Measurements from ENCODE around the gene ARPC1B. TPM values are rescaled to one million over a fixed set of nuclear protein-coding genes. Genes with fewer than 3 reads are reported as not detected.

Gene ARPC1B
- total and polyA plus RNA-seq, 2 of the 8 experiments (the other 6 are each of a cell fraction or from before 2014, with no cell fraction given) = 64.5 to 115 TPM

DNA sequence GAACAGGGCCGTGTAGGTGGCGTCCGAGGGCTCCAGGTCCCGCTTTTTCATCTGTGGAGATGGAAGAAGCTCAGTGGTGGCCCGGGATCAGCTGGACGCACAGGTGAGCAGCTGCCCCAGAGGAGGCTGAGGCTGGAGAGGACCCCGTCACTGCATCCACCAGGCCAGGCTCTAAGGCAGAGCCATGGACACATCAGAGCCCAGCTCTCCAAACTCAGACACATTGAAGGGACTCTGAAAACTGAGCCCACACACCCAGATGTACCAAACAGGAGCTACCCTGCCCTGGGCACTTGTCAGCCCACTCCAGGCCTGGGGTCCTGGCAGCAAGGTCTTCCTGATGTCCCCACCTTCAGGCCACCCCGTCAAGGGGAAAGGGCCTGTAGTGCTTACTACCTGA is 55.2 kb downstream of the ARPC1B start:
- Histone ChIP-seq H3K4me3 (ENCODE audit: extremely low read depth in 1 of 4, insufficient read depth in 2 of 4, low read depth in 3 of 4, low read length in 4 of 4) (no peak overlapping the region), H4K20me1 (replicated peaks in 1 of 2; ENCODE audit: control insufficient read depth in 1 of 2, insufficient read depth in 2 of 2, low read length in 2 of 2) (peaks cover 0 to 7% of the 10 kb centered on the region in 2 experiments), H3K18ac (ENCODE audit: extremely low read depth, low read length) (no peak overlapping the region), H3K9me3 (ENCODE audit: insufficient read depth in 2 of 2, low read depth in 1 of 2, low read length in 1 of 2) (no peaks in the 10 kb centered on the region; a peak in 1 of 4 replicates), H3K23ac (ENCODE audit: insufficient read length) (no peak overlapping the region), H3K4ac (replicated peaks; ENCODE audit: insufficient read length, low read depth, low read length) (no peak overlapping the region), H3K79me2 (ENCODE audit: control insufficient read depth in 1 of 2, insufficient read depth in 2 of 2, low read length in 2 of 2) (no peaks in the 10 kb centered on the region), H3K27ac (ENCODE audit: low read depth, low read length) (no peak overlapping the region), H2BK15ac (ENCODE audit: low read length) (no peak overlapping the region), H2BK12ac (ENCODE audit: low read depth, low read length) (no peak overlapping the region), H3K23me2 (ENCODE audit: low read depth, low read length) (no peaks in the 10 kb centered on the region), H3K79me1 (ENCODE audit: low read depth, low read length) (no peaks in the 10 kb centered on the region; the same call in 1 of the 2 replicates), H4K8ac (ENCODE audit: extremely low read depth, insufficient read depth, low read length) (0 out of 2 replicates have a peak overlapping the region, but pooled peaks have one; percentile 46), H3K56ac (replicated peaks; ENCODE audit: insufficient read length, low read depth, low read length) (no peak overlapping the region), H4K5ac (ENCODE audit: insufficient read length, low read depth, low read length) (no peak overlapping the region), H2BK120ac (replicated peaks; ENCODE audit: low read depth, low read length) (no peak overlapping the region), H2AFZ (ENCODE audit: low read length) (no peak overlapping the region), H4K91ac (replicated peaks; ENCODE audit: insufficient read length, low read length) (no peak overlapping the region), H3K14ac (ENCODE audit: insufficient read length) (no peak overlapping the region), H2BK20ac (ENCODE audit: low read length) (no peak overlapping the region), H2AK5ac (ENCODE audit: low read depth, low read length) (no peak overlapping the region), H2BK5ac (ENCODE audit: low read depth, low read length) (no peak overlapping the region), H3K4me2 (ENCODE audit: insufficient read depth in 1 of 2, low read depth in 2 of 2, low read length in 2 of 2) (no peak overlapping the region), H3K36me3 (ENCODE audit: control insufficient read depth in 2 of 4, insufficient read depth in 4 of 4, low read length in 3 of 4) (peaks cover 19 to 67% (median 50%) of the 10 kb centered on the region in 4 experiments), H3K4me1 (replicated peaks in 1 of 4; ENCODE audit: control insufficient read depth in 3 of 4, insufficient read depth in 4 of 4, low read length in 3 of 4) (no peaks in the 10 kb centered on the region), H3K9ac (replicated peaks in 1 of 4; ENCODE audit: extremely low read depth in 1 of 4, low read depth in 3 of 4, low read length in 3 of 4) (no peak overlapping the region), H3K27me3 (replicated peaks in 1 of 4; ENCODE audit: control insufficient read depth in 3 of 4, extremely low read depth in 1 of 4, insufficient read depth in 3 of 4, low read length in 3 of 4) (no peaks in the 10 kb centered on the region)
- POLR2A ChIA-PET (ENCODE audit: partially characterized antibody) = interaction anchor here (0.6 to 3.5 kb wide), 15 partner anchors 9 to 70 kb away, joined by 3 to 18 read pairs (median 4); partner anchors contain the start of genes BUD31, CPSF4, PDAP1 and PTCD1
- no peak for FAIRE-seq
- no peak for DNase-seq (ENCODE audit: low read depth in 1 of 2, low spot score in 2 of 2)
- WGBS, 2 experiments (ENCODE audit: extremely low coverage in 1 of 2, insufficient coverage in 1 of 2, insufficient read length in 1 of 2, insufficient replicate concordance in 2 of 2, low coverage in 1 of 2, low lambda C conversion rate in 2 of 2, missing lambda C conversion rate in 1 of 2) = 90% methylated on average over 8 of the region's 8 CpGs; no CpG with 5 or more reads in 1 of the 2 experiments
- CTCF ChIA-PET (ENCODE audit: partially characterized antibody) = interaction anchor here (0.6 to 1.1 kb wide), 4 partner anchors 18 to 483 kb away, joined by 3 to 4 read pairs (median 3); no protein-coding TSS in a partner anchor
- TF ChIP-seq, protein P1, sequence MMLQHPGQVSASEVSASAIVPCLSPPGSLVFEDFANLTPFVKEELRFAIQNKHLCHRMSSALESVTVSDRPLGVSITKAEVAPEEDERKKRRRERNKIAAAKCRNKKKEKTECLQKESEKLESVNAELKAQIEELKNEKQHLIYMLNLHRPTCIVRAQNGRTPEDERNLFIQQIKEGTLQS (IDR thresholded peaks at IDR 0.05; ENCODE audit: insufficient read depth, low read depth, low read length) = no peak
- TF ChIP-seq KDM1A (IDR thresholded peaks at IDR 0.05; ENCODE audit: borderline replicate concordance, low read length) (no peak), SIN3A (conservative IDR thresholded peaks at IDR 0.05 in 1 of 2, IDR thresholded peaks at IDR 0.05 in 1 of 2; ENCODE audit: low read depth in 1 of 2, low read length in 2 of 2) (no peak), SP1 (IDR thresholded peaks at IDR 0.05; ENCODE audit: low read depth, low read length) (no peak), JUND (IDR thresholded peaks at IDR 0.05; ENCODE audit: low read length) (no peak), TAF7 (optimal IDR thresholded peaks at IDR 0.05; ENCODE audit: borderline replicate concordance, low read depth, low read length) (no peak), HDAC6 (IDR thresholded peaks at IDR 0.05; ENCODE audit: low read depth, low read length) (no peak), PHF8 (conservative IDR thresholded peaks at IDR 0.05; ENCODE audit: low read depth, low read length) (no peak), RAD21 (IDR thresholded peaks at IDR 0.05 in 1 of 2, conservative IDR thresholded peaks at IDR 0.05 in 1 of 2; ENCODE audit: low read depth in 2 of 2, low read length in 2 of 2) (no peak), YY1 (IDR thresholded peaks at IDR 0.05; ENCODE audit: low read depth, low read length) (no peak), NANOG (IDR thresholded peaks at IDR 0.05; ENCODE audit: insufficient read depth, low read depth, low read length, poor library complexity, severe bottlenecking) (no peak)
- TF ChIP-seq, protein P2, sequence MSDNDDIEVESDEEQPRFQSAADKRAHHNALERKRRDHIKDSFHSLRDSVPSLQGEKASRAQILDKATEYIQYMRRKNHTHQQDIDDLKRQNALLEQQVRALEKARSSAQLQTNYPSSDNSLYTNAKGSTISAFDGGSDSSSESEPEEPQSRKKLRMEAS (IDR thresholded peaks at IDR 0.05) = no peak

All from H1 (cell line).